Naive thymus-derived CD4-positive, alpha-beta T cell (primary cell): ENCODE data around the gene ECHS1. TPM values are rescaled to one million over a fixed set of nuclear protein-coding genes. Genes with fewer than 3 reads are reported as not detected.

Experiments used
- ATAC-seq: fragments of 150-1000 bp; cut with Tn5 transposase; 2 replicates; pipeline ENCODE4 v1.10.0; 2021; ENCODE audit warnings: mild to moderate bottlenecking, moderate library complexity
- CTCF ChIA-PET: fragments of 350-600 bp; sonication (Branson Sonifier 250); formaldehyde crosslinking; loops from one replicate; lab custom pipeline; 2021; ENCODE audit warnings: antibody characterized with exemption; lab: Charles Lee
- POLR2A ChIA-PET: fragments of 350-600 bp; sonication (Branson Sonifier 250); formaldehyde crosslinking; loops from one replicate; lab custom pipeline; 2021; ENCODE audit warnings: antibody characterized with exemption, inconsistent platforms; lab: Charles Lee
- DNase-seq, 9 donors: peaks; one replicate each; pipeline versions ENCODE4 v3.0.0 to v3.0.0-alpha.2; 2020 to 2022; ENCODE audit warnings: mixed read lengths in 1 of 9
- H3K27ac ChIP-seq: one replicate; pipeline ENCODE4 v1.7.0; 2013; ENCODE audit warnings: mild to moderate bottlenecking, low read depth, low read length, moderate library complexity
- H3K27me3 ChIP-seq, 2 donors: one replicate each; pipeline ENCODE4 v1.7.0; 2013; ENCODE audit warnings: low read length in 2 of 2, mild to moderate bottlenecking in 2 of 2, moderate library complexity in 2 of 2; ENCODE audit not compliant: control insufficient read depth in 2 of 2, insufficient read depth in 2 of 2
- H3K36me3 ChIP-seq, 3 experiments: 1 replicate in 2 of 3; 2 replicates in 1 of 3; pipeline ENCODE4 v1.7.0; 2013; ENCODE audit warnings: low read length in 3 of 3, mild to moderate bottlenecking in 3 of 3, moderate library complexity in 1 of 3; ENCODE audit not compliant: insufficient read depth in 3 of 3, control insufficient read depth in 2 of 3
- H3K4me1 ChIP-seq, 2 donors: one replicate each; pipeline ENCODE4 v1.7.0; 2013; ENCODE audit warnings: low read length in 2 of 2, mild to moderate bottlenecking in 2 of 2, moderate library complexity in 1 of 2; ENCODE audit not compliant: control insufficient read depth in 2 of 2, insufficient read depth in 2 of 2
- H3K4me3 ChIP-seq: 2 replicates; pipeline ENCODE4 v1.7.0; 2013; ENCODE audit warnings: mild to moderate bottlenecking, low read length
- H3K9me3 ChIP-seq, 3 experiments: 1 replicate in 2 of 3; 2 replicates in 1 of 3; pipeline ENCODE4 v1.7.0; 2013; ENCODE audit warnings: low read length in 3 of 3; ENCODE audit not compliant: control insufficient read depth in 2 of 3
- H3K27ac Mint-ChIP-seq, 9 donors: one replicate each; pipeline ENCODE4 v1.8.0; 2020 to 2022; ENCODE audit warnings: mixed read lengths in 9 of 9, mild to moderate bottlenecking in 8 of 9, moderate library complexity in 5 of 9, inconsistent platforms in 2 of 9
- H3K27me3 Mint-ChIP-seq, 5 donors: one replicate each; pipeline ENCODE4 v1.8.0; 2021 to 2022; ENCODE audit warnings: mixed read lengths in 5 of 5, mild to moderate bottlenecking in 1 of 5
- H3K36me3 Mint-ChIP-seq, 5 donors: one replicate each; pipeline ENCODE4 v1.8.0; 2020 to 2022; ENCODE audit warnings: mixed read lengths in 5 of 5, mild to moderate bottlenecking in 3 of 5, inconsistent platforms in 1 of 5
- H3K4me1 Mint-ChIP-seq, 7 donors: one replicate each; pipeline ENCODE4 v1.8.0; 2020 to 2022; ENCODE audit warnings: mixed read lengths in 7 of 7, mild to moderate bottlenecking in 3 of 7, inconsistent platforms in 1 of 7
- H3K4me3 Mint-ChIP-seq, 10 donors: one replicate each; pipeline ENCODE4 v1.8.0; 2020 to 2022; ENCODE audit warnings: mild to moderate bottlenecking in 10 of 10, mixed read lengths in 10 of 10, moderate library complexity in 6 of 10, inconsistent platforms in 2 of 10
- H3K9me3 Mint-ChIP-seq, 11 donors: one replicate each; pipeline ENCODE4 v1.8.0; 2020 to 2022; ENCODE audit warnings: mixed read lengths in 11 of 11, mild to moderate bottlenecking in 4 of 11, inconsistent platforms in 1 of 11, moderate library complexity in 1 of 11
- intact Hi-C, 2 donors: fragments of 100-400 bp; cut with micrococcal nuclease; formaldehyde crosslinking; loops; one replicate each; pipeline ENCODE4 v1.15.1; 2023
- polyA plus RNA-seq, 2 donors: library from polyadenylated mRNA; unstranded; fragments of 300-500 nt; fragmentation: Illumina TruSeq; gene quantifications; one replicate each; pipeline ENCODE4 v1.2.3, GENCODE V29; 2021
- total RNA-seq, 6 experiments: library from RNA in 5 of 6; stranded (reverse) in 5 of 6; gene quantifications; 1 replicate in 5 of 6; 2 replicates in 1 of 6; pipeline ENCODE4 v1.2.3 and lab custom pipeline; 2021 to 2026

ECHS1 gene
- total and polyA plus RNA-seq, 7 experiments from 2014 or later, result 17.5 to 104 (median 30.6) TPM

DNA sequence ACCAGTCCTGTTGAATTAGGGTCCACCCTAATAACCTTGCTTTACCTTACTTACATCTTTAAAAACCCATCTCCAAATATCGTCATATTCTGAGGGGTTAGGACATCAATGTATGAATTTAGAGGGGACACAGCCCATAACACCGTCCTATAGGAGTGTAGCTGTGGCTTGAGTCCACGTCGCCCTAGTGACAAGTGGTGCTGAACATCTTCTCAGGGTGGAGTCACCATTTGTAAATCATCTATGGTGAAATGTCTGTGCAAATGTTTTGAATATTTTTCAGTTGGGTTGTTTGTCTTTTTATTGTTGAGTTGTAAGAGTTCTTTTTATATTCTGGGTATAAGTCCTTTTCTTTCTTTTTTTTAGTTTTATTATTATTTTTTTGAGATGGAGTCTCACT, 31.2 kb downstream of the ECHS1 start:
- no peak overlapping the region for H3K27ac Mint-ChIP-seq
- ChIA-PET CTCF (interaction anchor here (1.2 kb wide), 1 partner anchor 12 kb away, joined by 3 read pairs; no protein-coding TSS in a partner anchor), POLR2A (no interaction called here)
- no peaks in the 10 kb centered on the region for H3K36me3 ChIP-seq
- intact Hi-C loops, result no loop called here
- peaks cover 9 to 15% of the 10 kb centered on the region in 2 donors for H3K4me1 ChIP-seq
- H3K27me3 ChIP-seq, result peaks cover 0 to 17% of the 10 kb centered on the region in 2 donors
- H3K27me3 Mint-ChIP-seq, result peaks cover 14 to 35% (median 26%) of the 10 kb centered on the region in 5 donors
- H3K4me3 ChIP-seq, result no peak overlapping the region
- ATAC-seq (no peak), DNase-seq (no peak)
- no peak overlapping the region for H3K4me3 Mint-ChIP-seq
- H3K27ac ChIP-seq, result no peak overlapping the region
- H3K9me3 ChIP-seq, result no peaks in the 10 kb centered on the region
- no peaks in the 10 kb centered on the region for H3K9me3 Mint-ChIP-seq
- H3K4me1 Mint-ChIP-seq, result peaks cover 0 to 3% (median 0%) of the 10 kb centered on the region in 7 donors
- no peaks in the 10 kb centered on the region for H3K36me3 Mint-ChIP-seq

GRCh38 chr10:133339708-133340380, 33.3 kb downstream of the ECHS1 start:
- intact Hi-C loops, result no loop called here
- H3K36me3 Mint-ChIP-seq, result no peaks in the 10 kb centered on the region
- H3K4me1 Mint-ChIP-seq, result peaks cover 0 to 6% (median 0%) of the 10 kb centered on the region in 7 donors
- peaks cover 10 to 20% of the 10 kb centered on the region in 2 donors for H3K4me1 ChIP-seq
- ATAC-seq (no peak), DNase-seq (no peak)
- H3K9me3 Mint-ChIP-seq, result no peaks in the 10 kb centered on the region
- H3K9me3 ChIP-seq, result no peaks in the 10 kb centered on the region
- ChIA-PET CTCF (no interaction called here), POLR2A (no interaction called here)
- no peak overlapping the region for H3K4me3 Mint-ChIP-seq
- H3K36me3 ChIP-seq, result no peaks in the 10 kb centered on the region
- peaks cover 6 to 25% (median 22%) of the 10 kb centered on the region in 5 donors for H3K27me3 Mint-ChIP-seq
- H3K27me3 ChIP-seq, result peaks cover 0 to 7% of the 10 kb centered on the region in 2 donors
- H3K4me3 ChIP-seq, result no peak overlapping the region
- no peak overlapping the region for H3K27ac ChIP-seq
- H3K27ac Mint-ChIP-seq, result no peak overlapping the region

DNA sequence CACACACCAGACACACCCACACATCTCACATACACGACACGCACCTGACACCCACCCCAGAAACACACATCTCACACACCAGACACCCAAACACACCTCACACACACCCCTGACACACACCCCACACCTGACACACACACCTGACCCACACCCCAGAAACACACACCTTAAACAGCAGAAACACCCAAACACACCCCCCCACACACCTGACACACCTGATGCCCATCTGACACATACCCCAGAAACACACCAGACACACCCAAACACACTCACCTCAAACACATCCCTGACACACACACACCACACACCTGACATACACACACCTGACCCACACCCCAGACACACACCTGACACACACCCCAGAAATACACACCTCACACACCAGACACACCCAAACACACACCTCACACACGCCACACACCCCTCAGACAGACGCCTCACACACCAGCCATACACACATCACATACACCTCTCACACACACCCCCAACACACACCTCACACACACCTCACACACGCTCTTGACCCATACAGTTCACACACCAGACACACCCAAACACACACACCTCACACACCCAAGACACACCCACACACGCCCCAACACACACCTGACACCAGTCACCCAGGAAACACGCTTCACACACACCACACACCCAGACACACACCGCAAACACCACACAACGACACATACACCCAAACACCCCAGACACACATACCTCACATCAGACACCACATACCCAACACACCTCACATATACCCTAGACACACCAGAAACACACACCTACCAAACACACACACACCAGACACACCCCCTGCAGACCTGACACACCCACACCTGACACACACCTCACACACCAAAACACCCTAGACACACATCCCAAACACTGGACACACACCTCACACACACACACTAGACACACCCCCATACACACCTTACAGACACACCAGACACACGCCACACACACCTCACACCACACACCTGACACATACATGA, 34.8 kb downstream of the ECHS1 start:
- H3K4me1 ChIP-seq, result peaks cover 10 to 20% of the 10 kb centered on the region in 2 donors
- no peak overlapping the region for H3K4me3 Mint-ChIP-seq
- no peaks in the 10 kb centered on the region for H3K9me3 ChIP-seq
- DNase-seq (no peak), ATAC-seq (no peak)
- no peaks in the 10 kb centered on the region for H3K9me3 Mint-ChIP-seq
- H3K27ac Mint-ChIP-seq, result no peak overlapping the region
- H3K36me3 ChIP-seq, result no peaks in the 10 kb centered on the region
- ChIA-PET POLR2A (no interaction called here), CTCF (no interaction called here)
- intact Hi-C loops, result no loop called here
- no peak overlapping the region for H3K27ac ChIP-seq
- H3K4me3 ChIP-seq, result no peak overlapping the region
- H3K36me3 Mint-ChIP-seq, result no peaks in the 10 kb centered on the region
- H3K4me1 Mint-ChIP-seq, result peaks cover 0 to 6% (median 0%) of the 10 kb centered on the region in 7 donors
- peaks cover 0 to 6% of the 10 kb centered on the region in 2 donors for H3K27me3 ChIP-seq
- peaks cover 0 to 27% (median 13%) of the 10 kb centered on the region in 5 donors for H3K27me3 Mint-ChIP-seq

- peak overlapping the region; percentile 45 for H3K4me3 ChIP-seq
- Mint-ChIP-seq H3K27ac (no peak overlapping the region), H3K9me3 (peaks cover 0 to 6% (median 0%) of the 10 kb centered on the region in 11 donors), H3K4me1 (peaks cover 0 to 5% (median 0%) of the 10 kb centered on the region in 7 donors), H3K36me3 (no peaks in the 10 kb centered on the region), H3K4me3 (no peak overlapping the region), H3K27me3 (peaks cover 0 to 33% (median 7%) of the 10 kb centered on the region in 5 donors)
- intact Hi-C loops, result loop anchor here in 1 of 2 donors (1.0 to 2.0 kb wide), 2 partner anchors 20 to 57 kb away; partner anchors contain the start of gene MTG1
- ChIA-PET CTCF (no interaction called here), POLR2A (interaction anchor here (0.7 to 3.4 kb wide), 2 partner anchors 19 to 78 kb away, joined by 3 to 16 read pairs; no protein-coding TSS in a partner anchor)
- no peaks in the 10 kb centered on the region for H3K36me3 ChIP-seq
- H3K9me3 ChIP-seq, result no peaks in the 10 kb centered on the region
- no peak overlapping the region for H3K27ac ChIP-seq
- DNase-seq (no peak), ATAC-seq (no peak)
- H3K4me1 ChIP-seq, result peaks cover 10 to 20% of the 10 kb centered on the region in 2 donors
- H3K27me3 ChIP-seq, result no peaks in the 10 kb centered on the region
These were observed 35.8 kb downstream of the ECHS1 start for GRCh38 chr10:133337370-133337725.

DNA sequence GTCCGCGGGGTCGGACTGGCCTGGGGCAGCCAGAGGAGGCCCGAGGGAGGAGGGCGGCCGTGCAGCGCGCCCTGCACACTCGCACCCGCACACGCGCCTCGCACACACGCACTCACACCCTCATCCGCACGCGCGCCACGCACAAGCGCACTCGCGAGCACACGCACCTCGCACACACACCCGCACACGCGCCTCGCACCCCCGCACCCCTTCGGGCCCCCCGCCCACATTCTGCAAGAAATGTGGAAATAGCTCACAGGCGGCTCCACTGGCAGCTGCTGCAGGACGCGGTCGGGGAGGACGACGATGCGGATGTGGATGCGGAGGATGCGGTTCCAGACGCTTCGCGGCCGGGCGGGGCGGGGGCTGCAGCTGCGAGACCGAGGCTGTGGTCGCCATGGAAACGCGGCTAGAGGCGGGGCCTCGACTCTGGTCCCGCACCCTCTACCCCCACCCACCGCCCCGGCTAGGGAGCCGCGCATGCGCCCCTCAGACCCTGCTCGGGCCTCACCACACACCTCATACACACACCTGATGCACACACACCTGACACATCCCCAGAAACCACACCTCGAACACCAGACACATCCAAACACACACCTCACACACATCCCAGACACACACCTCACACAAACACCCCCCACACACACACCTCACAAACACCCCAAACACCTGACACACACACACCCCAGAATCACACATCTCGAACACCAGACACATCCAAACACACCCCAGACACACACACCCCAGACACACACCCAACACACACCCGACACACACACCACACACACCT, 36.4 kb downstream of the ECHS1 start, which contains the start of gene CALY:
CALY (minus strand) TSS at position 320 of the 793 bp plus-strand sequence. CDS start 7,907 bp downstream, outside the sequence.
- ATAC-seq (peak; percentile 79), DNase-seq (peak; percentile 69 to 94 (median 91))
- H3K4me1 ChIP-seq, result peaks cover 10 to 20% of the 10 kb centered on the region in 2 donors
- H3K9me3 Mint-ChIP-seq, result peaks cover 0 to 8% (median 0%) of the 10 kb centered on the region in 11 donors
- no peaks in the 10 kb centered on the region for H3K36me3 Mint-ChIP-seq
- CTCF ChIA-PET, result interaction anchor here (1.2 to 1.4 kb wide), 2 partner anchors 41 to 53 kb away, joined by 3 to 4 read pairs; no protein-coding TSS in a partner anchor
- peak within 1 kb of the TSS; percentile 65 for H3K4me3 ChIP-seq
- peak within 1 kb of the TSS; percentile 78 for H3K27ac ChIP-seq
- H3K4me3 Mint-ChIP-seq, result peak within 1 kb of the TSS in 9 of 10 donors; percentile 48 to 84 (median 68)
- intact Hi-C loops, result loop anchor here in 1 of 2 donors (1.0 to 2.0 kb wide), 2 partner anchors 21 to 58 kb away; partner anchors contain the start of gene MTG1
- H3K9me3 ChIP-seq, result no peaks in the 10 kb centered on the region
- H3K36me3 ChIP-seq, result no peaks in the 10 kb centered on the region
- H3K4me1 Mint-ChIP-seq, result peaks cover 0 to 5% (median 0%) of the 10 kb centered on the region in 7 donors
- H3K27ac Mint-ChIP-seq, result peak within 1 kb of the TSS in 8 of 9 donors; percentile 50 to 93 (median 74)
- POLR2A ChIA-PET, result interaction anchor here (0.7 to 3.4 kb wide), 6 partner anchors 9 to 78 kb away, joined by 3 to 16 read pairs (median 4); partner anchors contain the start of genes TUBGCP2 and ZNF511
- peaks cover 0 to 35% (median 3%) of the 10 kb centered on the region in 5 donors for H3K27me3 Mint-ChIP-seq
- no peaks in the 10 kb centered on the region for H3K27me3 ChIP-seq
